Smooth muscle cell (in vitro differentiated cells): ENCODE measurements around the gene CHPF. TPM values are rescaled to one million over a fixed set of nuclear protein-coding genes. Genes with fewer than 3 reads are reported as not detected.
A peak's percentile ranks its signal among the peaks of the same experiment; 100 is the strongest.

ENCODE experiments used
- DNase-seq: peaks from one replicate; lab custom pipeline; 2025; ENCODE audit not compliant: unreplicated experiment; lab: John Stamatoyannopoulos, UW
- H2AFZ ChIP-seq: fragments of 200-600 bp; sonication (generic); 2 replicates; pipeline ENCODE4 v1.6.0; 2016; ENCODE audit warnings: antibody characterized with exemption, low read depth, mild to moderate bottlenecking
- H3F3A ChIP-seq: fragments of 200-600 bp; sonication (generic); 2 replicates; pipeline ENCODE4 v1.6.0; 2017; ENCODE audit warnings: antibody characterized with exemption, low read depth
- H3K27ac ChIP-seq: fragments of 200-600 bp; sonication (generic); 2 replicates; pipeline ENCODE4 v1.5.1; 2016; ENCODE audit warnings: low read depth, mild to moderate bottlenecking
- H3K27me3 ChIP-seq: fragments of 200-600 bp; sonication (generic); 2 replicates; pipeline ENCODE4 v1.6.1; 2016; ENCODE audit warnings: low read depth, mild to moderate bottlenecking
- H3K36me3 ChIP-seq: fragments of 200-600 bp; sonication (generic); 2 replicates; pipeline ENCODE4 v1.5.1; 2016; ENCODE audit warnings: low read depth
- H3K4me1 ChIP-seq: fragments of 200-600 bp; sonication (generic); 2 replicates; pipeline ENCODE4 v1.5.1; 2016; ENCODE audit warnings: low read depth
- H3K4me2 ChIP-seq: fragments of 200-600 bp; sonication (generic); 2 replicates; pipeline ENCODE4 v1.6.0; 2016; ENCODE audit warnings: mild to moderate bottlenecking
- H3K4me3 ChIP-seq: fragments of 200-600 bp; sonication (generic); 2 replicates; pipeline ENCODE4 v1.5.1; 2016; ENCODE audit warnings: mild to moderate bottlenecking
- H3K79me2 ChIP-seq: fragments of 200-600 bp; sonication (generic); 2 replicates; pipeline ENCODE4 v1.6.0; 2016; ENCODE audit warnings: low read depth, mild to moderate bottlenecking
- H3K9ac ChIP-seq: fragments of 200-600 bp; sonication (generic); 2 replicates; pipeline ENCODE4 v1.6.0; 2016; ENCODE audit warnings: low read depth
- H3K9me3 ChIP-seq: fragments of 200-600 bp; sonication (generic); replicated peaks from 2 replicates; pipeline ENCODE4 v1.5.1; 2016; ENCODE audit warnings: low read depth
- H4K20me1 ChIP-seq: fragments of 200-600 bp; sonication (generic); 2 replicates; pipeline ENCODE4 v1.6.0; 2016; ENCODE audit warnings: low read depth
- WGBS: methylation state at CpG from one replicate; pipeline ENCODE4 v1.1.7; 2016; ENCODE audit warnings: low lambda C conversion rate; 5-methylcytosine and 5-hydroxymethylcytosine counted together
- polyA plus RNA-seq: library from polyadenylated mRNA; unstranded; fragments of >200 nt; fragmentation: Nextera tagmentation; extraction: Ambion mirVana; gene quantifications from 2 replicates; pipeline ENCODE4 v1.2.1, GENCODE V29; 2016
- total RNA-seq: library from RNA; depleted of rRNA; stranded (reverse); fragments of >200 nt; gene quantifications from 2 replicates; pipeline ENCODE4 v1.2.3, GENCODE V29; 2014
- TF ChIP-seq, protein P1 (sequence below): fragments of 200-600 bp; sonication (generic); IDR thresholded peaks from 2 replicates; pipeline ENCODE4 v1.5.1; 2017; ENCODE audit warnings: borderline replicate concordance, mild to moderate bottlenecking, antibody characterized with exemption; ENCODE audit not compliant: insufficient read depth, poor library complexity, severe bottlenecking

Gene CHPF
- total and polyA plus RNA-seq, 2 experiments from 2014 or later: 141 to 344 TPM

DNA sequence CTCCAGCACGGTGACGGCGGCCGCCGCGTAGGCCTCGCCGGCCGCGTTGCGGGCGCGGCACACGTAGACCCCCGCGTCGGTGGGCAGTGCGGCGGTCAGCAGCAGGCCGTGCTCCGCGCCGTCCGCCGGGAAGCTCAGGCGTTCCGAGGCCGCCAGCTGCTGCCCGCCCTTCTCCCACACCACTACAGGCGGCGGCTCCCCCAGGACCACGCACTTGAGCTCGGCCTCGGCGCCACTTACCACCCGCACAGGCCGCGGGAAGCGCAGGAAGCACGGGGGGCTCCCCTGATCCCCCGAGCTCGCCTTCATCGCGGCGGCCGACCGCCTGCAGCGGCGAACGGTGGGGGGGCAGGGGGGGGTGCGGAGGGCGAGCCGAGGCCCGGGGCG lies 27.3 kb upstream of the CHPF start:
- peaks cover 14% of the 10 kb centered on the region for H3K4me1 ChIP-seq
- H3K27ac ChIP-seq: peak overlapping the region; percentile 59
- H2AFZ ChIP-seq: no peak overlapping the region
- no peaks in the 10 kb centered on the region for H3K9me3 ChIP-seq
- peak overlapping the region; percentile 95 for H3K4me2 ChIP-seq
- 0% methylated on average over 9 of the region's 55 CpGs for WGBS
- no peak for DNase-seq
- no peaks in the 10 kb centered on the region for H3K36me3 ChIP-seq
- H3F3A ChIP-seq: no peaks in the 10 kb centered on the region
- TF ChIP-seq, protein P1, sequence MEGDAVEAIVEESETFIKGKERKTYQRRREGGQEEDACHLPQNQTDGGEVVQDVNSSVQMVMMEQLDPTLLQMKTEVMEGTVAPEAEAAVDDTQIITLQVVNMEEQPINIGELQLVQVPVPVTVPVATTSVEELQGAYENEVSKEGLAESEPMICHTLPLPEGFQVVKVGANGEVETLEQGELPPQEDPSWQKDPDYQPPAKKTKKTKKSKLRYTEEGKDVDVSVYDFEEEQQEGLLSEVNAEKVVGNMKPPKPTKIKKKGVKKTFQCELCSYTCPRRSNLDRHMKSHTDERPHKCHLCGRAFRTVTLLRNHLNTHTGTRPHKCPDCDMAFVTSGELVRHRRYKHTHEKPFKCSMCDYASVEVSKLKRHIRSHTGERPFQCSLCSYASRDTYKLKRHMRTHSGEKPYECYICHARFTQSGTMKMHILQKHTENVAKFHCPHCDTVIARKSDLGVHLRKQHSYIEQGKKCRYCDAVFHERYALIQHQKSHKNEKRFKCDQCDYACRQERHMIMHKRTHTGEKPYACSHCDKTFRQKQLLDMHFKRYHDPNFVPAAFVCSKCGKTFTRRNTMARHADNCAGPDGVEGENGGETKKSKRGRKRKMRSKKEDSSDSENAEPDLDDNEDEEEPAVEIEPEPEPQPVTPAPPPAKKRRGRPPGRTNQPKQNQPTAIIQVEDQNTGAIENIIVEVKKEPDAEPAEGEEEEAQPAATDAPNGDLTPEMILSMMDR: no peak
- H3K4me3 ChIP-seq: peak overlapping the region; percentile 75
- H3K79me2 ChIP-seq: peaks cover 12% of the 10 kb centered on the region
- H3K9ac ChIP-seq: peak overlapping the region; percentile 47
- peaks cover 9% of the 10 kb centered on the region for H4K20me1 ChIP-seq
- H3K27me3 ChIP-seq: no peaks in the 10 kb centered on the region

GRCh38 chr2:219570194-219570923 lies 26.8 kb upstream of the CHPF start:
- H3K4me1 ChIP-seq: peaks cover 14% of the 10 kb centered on the region
- H3K4me2 ChIP-seq: peak overlapping the region; percentile 95
- H3K9ac ChIP-seq: peak overlapping the region; percentile 17
- H3K9me3 ChIP-seq: no peaks in the 10 kb centered on the region
- no peak overlapping the region for H3K27ac ChIP-seq
- no peak overlapping the region for H2AFZ ChIP-seq
- peaks cover 12% of the 10 kb centered on the region for H3K79me2 ChIP-seq
- peaks cover 9% of the 10 kb centered on the region for H4K20me1 ChIP-seq
- H3K27me3 ChIP-seq: no peaks in the 10 kb centered on the region
- 14% methylated on average over 61 of the region's 95 CpGs for WGBS
- peak; percentile 28 for DNase-seq
- no peaks in the 10 kb centered on the region for H3F3A ChIP-seq
- peak overlapping the region; percentile 75 for H3K4me3 ChIP-seq
- no peaks in the 10 kb centered on the region for H3K36me3 ChIP-seq
- TF ChIP-seq, protein P1: no peak

DNA sequence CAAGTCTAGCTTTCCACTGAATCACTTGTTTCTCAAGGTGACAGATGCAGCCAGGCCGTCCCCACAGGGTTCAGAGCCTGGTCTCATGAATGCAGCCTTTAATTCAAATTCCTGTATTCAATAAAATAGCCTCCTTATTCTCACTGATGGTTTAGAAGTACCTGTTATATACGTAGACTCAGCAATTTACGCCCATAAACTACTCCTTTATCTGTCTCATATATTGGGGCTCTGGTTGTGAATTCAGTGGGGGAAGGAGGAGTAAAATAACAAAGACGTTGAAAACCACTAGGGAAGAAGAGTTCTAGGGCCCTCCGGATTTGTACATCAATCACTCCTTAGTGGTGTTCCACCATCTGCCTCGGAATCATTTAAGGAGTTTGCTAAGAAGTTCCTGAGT lies 26.0 kb upstream of the CHPF start:
- H3K79me2 ChIP-seq: peaks cover 12% of the 10 kb centered on the region
- H2AFZ ChIP-seq: no peak overlapping the region
- peaks cover 14% of the 10 kb centered on the region for H3K4me1 ChIP-seq
- DNase-seq: no peak
- no peaks in the 10 kb centered on the region for H3K36me3 ChIP-seq
- 73% methylated on average over 6 of the region's 6 CpGs for WGBS
- no peak overlapping the region for H3K9ac ChIP-seq
- no peaks in the 10 kb centered on the region for H3K9me3 ChIP-seq
- TF ChIP-seq, protein P1: no peak
- H3K4me3 ChIP-seq: peak overlapping the region; percentile 75
- H3K4me2 ChIP-seq: peak overlapping the region; percentile 95
- H3K27me3 ChIP-seq: no peaks in the 10 kb centered on the region
- peaks cover 9% of the 10 kb centered on the region for H4K20me1 ChIP-seq
- H3K27ac ChIP-seq: no peak overlapping the region
- H3F3A ChIP-seq: no peaks in the 10 kb centered on the region

DNA sequence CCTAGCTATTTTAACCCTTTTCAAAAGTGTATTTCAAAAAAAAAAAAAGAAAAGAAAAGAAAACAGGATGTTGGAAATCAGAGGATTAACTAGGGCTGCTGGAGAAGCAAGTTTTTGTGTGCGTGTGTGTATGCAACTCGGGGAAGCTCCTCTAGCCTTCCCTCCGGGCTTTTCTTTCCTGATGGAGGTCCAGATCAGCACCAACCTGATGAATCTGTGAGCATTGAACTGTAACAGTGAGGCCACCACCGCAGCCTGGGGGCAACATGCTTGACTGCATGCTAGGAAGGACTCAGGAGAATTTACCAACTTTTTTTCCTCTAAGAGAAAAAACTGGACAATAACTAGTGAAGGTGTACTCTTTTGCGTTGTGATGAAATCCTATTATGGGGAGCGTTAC lies 25.4 kb upstream of the CHPF start:
- 66% methylated on average over 6 of the region's 6 CpGs for WGBS
- Histone ChIP-seq H3K27me3 (no peaks in the 10 kb centered on the region), H3K27ac (no peak overlapping the region), H4K20me1 (peaks cover 9% of the 10 kb centered on the region), H3K4me3 (no peak overlapping the region), H3K9me3 (no peaks in the 10 kb centered on the region), H2AFZ (no peak overlapping the region), H3K36me3 (no peaks in the 10 kb centered on the region), H3K79me2 (peaks cover 12% of the 10 kb centered on the region), H3K9ac (no peak overlapping the region), H3K4me1 (peaks cover 14% of the 10 kb centered on the region), H3K4me2 (peak overlapping the region; percentile 95), H3F3A (no peaks in the 10 kb centered on the region)
- DNase-seq: no peak
- TF ChIP-seq, protein P1: no peak
